Lower lobe of right lung (tissue), 2 donors: ENCODE data around the gene LYPD6B. TPM values are rescaled to one million over a fixed set of nuclear protein-coding genes. Genes with fewer than 3 reads are reported as not detected.

ENCODE experiments used
- ATAC-seq, 2 donors: fragments of 200-7000 bp; cut with Tn5 transposase; one replicate each; pipeline ENCODE4 v1.9.1; 2020 to 2022; ENCODE audit warnings: mild to moderate bottlenecking in 2 of 2, moderate library complexity in 2 of 2
- DNase-seq: peaks from one replicate; pipeline ENCODE4 v3.0.0-alpha.2; 2020
- H3K27ac ChIP-seq: fragments of 200-600 bp; one replicate; pipeline ENCODE4 v1.8.0; 2022
- H3K27me3 ChIP-seq: fragments of 200-600 bp; one replicate; pipeline ENCODE4 v1.8.0; 2022; ENCODE audit warnings: low read depth
- H3K36me3 ChIP-seq: fragments of 200-600 bp; one replicate; pipeline ENCODE4 v1.8.0; 2022; ENCODE audit warnings: mild to moderate bottlenecking
- H3K4me1 ChIP-seq: fragments of 200-600 bp; one replicate; pipeline ENCODE4 v1.8.0; 2022
- H3K4me3 ChIP-seq: fragments of 200-600 bp; one replicate; pipeline ENCODE4 v1.8.0; 2022; ENCODE audit warnings: mild to moderate bottlenecking
- H3K9me3 ChIP-seq: fragments of 200-600 bp; one replicate; pipeline ENCODE4 v1.8.0; 2022
- intact Hi-C: fragments of 100-400 bp; cut with DNase I; formaldehyde crosslinking; loops from one replicate; pipeline ENCODE4 v1.11.0; 2022
- total RNA-seq: library from RNA; stranded (reverse); fragmentation: NEBNext Ultra II Directional; extraction: Animal tissue kit (Norgen Biotek cat#: 25700); gene quantifications from one replicate; pipeline ENCODE4 v1.2.1, GENCODE V29; 2021
- TF ChIP-seq, protein P1 (sequence below): fragments of 200-600 bp; IDR thresholded peaks from one replicate; pipeline ENCODE4 v1.8.0; 2022; ENCODE audit warnings: antibody characterized with exemption, mild to moderate bottlenecking
- donor health status: DM: no; HTN: yes; CAD: no; lungs with severe emphysema.

The LYPD6B gene
- total RNA-seq, 1 donor from 2014 or later: 2.0 TPM

DNA sequence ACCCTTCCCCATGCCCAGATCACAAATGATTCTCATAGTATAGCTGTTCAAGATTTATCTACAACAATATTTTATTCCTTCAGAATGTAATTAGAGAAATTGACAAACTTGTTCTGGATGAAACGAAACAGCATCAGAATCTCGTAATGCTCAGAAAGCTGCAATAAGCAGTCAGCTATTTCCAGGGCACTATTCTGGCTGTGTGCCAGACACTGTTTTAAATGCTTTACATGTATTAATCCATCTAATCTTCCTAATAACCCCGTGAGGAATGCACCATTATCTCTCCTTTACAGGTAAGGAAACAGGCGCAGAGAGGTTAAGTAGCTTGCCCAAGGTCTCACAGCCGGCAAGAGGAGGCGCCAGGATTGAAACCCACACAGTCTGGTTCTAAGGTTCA is 10.1 kb upstream of the LYPD6B start:
- intact Hi-C loops: no loop called here
- H3K27me3 ChIP-seq: peaks cover 6% of the 10 kb centered on the region
- no peak overlapping the region for H3K4me3 ChIP-seq
- H3K36me3 ChIP-seq: no peaks in the 10 kb centered on the region
- H3K9me3 ChIP-seq: no peaks in the 10 kb centered on the region
- ATAC-seq (no peak), DNase-seq (no peak)
- no peaks in the 10 kb centered on the region for H3K4me1 ChIP-seq
- TF ChIP-seq, protein P1, sequence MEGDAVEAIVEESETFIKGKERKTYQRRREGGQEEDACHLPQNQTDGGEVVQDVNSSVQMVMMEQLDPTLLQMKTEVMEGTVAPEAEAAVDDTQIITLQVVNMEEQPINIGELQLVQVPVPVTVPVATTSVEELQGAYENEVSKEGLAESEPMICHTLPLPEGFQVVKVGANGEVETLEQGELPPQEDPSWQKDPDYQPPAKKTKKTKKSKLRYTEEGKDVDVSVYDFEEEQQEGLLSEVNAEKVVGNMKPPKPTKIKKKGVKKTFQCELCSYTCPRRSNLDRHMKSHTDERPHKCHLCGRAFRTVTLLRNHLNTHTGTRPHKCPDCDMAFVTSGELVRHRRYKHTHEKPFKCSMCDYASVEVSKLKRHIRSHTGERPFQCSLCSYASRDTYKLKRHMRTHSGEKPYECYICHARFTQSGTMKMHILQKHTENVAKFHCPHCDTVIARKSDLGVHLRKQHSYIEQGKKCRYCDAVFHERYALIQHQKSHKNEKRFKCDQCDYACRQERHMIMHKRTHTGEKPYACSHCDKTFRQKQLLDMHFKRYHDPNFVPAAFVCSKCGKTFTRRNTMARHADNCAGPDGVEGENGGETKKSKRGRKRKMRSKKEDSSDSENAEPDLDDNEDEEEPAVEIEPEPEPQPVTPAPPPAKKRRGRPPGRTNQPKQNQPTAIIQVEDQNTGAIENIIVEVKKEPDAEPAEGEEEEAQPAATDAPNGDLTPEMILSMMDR: no peak
- H3K27ac ChIP-seq: no peak overlapping the region

DNA sequence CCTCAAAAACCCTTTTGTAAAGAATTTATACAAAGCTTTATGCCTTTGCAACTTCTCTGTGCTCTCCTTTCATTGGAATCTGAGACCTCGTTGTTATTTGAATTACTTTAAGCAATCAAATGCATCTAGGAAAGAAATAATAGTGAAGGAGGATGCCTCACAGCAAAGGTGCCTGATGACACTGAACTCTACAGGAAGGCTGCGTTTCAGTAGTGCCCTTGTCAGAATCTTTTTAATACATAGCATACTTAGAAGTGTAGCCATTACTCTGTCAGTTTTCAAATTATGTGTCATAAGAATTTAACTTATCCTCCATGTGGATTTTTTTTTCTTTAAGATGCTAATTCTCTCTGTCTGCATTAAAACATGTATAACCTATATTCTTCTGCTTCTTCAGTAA is 9.6 kb upstream of the LYPD6B start:
- H3K27me3 ChIP-seq: peaks cover 6% of the 10 kb centered on the region
- no peak overlapping the region for H3K4me3 ChIP-seq
- TF ChIP-seq, protein P1: no peak
- no peaks in the 10 kb centered on the region for H3K36me3 ChIP-seq
- DNase-seq (no peak), ATAC-seq (no peak)
- intact Hi-C loops: no loop called here
- H3K27ac ChIP-seq: no peak overlapping the region
- no peaks in the 10 kb centered on the region for H3K9me3 ChIP-seq
- H3K4me1 ChIP-seq: no peaks in the 10 kb centered on the region

DNA sequence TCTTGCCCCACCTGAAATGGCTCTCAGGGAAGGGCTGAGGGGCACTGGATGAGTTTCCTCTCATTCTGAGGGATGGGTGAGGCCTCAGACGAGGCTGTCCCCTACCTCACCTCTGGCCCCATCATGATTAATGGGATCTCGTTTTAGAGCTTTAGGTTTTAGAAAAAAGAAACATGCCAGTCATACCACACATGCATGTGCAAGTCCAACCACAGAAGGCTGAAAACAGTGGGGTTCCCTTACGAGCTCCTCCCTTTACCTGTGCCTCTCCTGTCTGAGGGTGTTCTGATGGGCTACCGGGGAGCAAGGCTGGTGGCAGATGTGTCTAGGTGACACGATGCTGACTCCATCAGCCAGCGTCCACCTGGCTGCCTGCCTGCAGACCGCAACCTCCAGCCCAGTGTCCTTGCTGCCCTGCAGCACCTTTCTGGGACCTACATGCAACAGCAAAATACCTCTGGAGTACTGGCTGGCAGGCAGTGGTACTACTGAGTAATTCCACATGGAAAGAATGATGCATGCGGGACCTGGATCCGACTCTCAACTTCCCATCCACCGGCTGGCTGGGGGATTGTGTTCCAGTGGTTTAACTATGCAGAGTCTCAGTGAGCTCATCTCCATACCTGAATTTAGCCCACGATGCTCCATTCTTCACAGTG is 9.1 kb upstream of the LYPD6B start:
- no peak for ATAC-seq

DNA sequence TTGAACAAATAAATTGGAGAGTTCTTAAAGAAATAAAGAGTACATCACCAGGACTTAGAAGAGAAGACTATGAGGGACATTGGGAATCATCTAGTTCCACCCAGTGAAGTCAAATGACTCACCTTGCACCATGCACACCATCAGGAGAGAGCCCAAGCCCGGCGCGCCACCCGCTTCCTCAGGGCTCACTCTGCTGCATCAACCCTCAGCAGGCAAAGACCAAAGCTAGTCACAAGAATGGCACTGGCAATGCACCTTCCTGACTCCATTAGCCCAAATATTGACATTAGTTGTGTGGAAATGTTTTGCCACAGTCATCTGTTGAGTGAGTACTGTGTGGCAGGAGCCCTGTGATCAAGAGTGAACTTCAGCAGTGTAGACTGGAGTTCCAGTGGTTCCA is 7.1 kb upstream of the LYPD6B start:
- no peak overlapping the region for H3K27ac ChIP-seq
- no peaks in the 10 kb centered on the region for H3K36me3 ChIP-seq
- TF ChIP-seq, protein P1: no peak
- intact Hi-C loops: no loop called here
- no peaks in the 10 kb centered on the region for H3K4me1 ChIP-seq
- ATAC-seq (no peak), DNase-seq (no peak)
- peaks cover 13% of the 10 kb centered on the region for H3K27me3 ChIP-seq
- no peak overlapping the region for H3K4me3 ChIP-seq
- no peaks in the 10 kb centered on the region for H3K9me3 ChIP-seq

More for the DNA sequence above, 9.1 kb upstream of the LYPD6B start:
- intact Hi-C loops: no loop called here
- Histone ChIP-seq H3K9me3 (no peaks in the 10 kb centered on the region), H3K4me3 (no peak overlapping the region), H3K27ac (no peak overlapping the region), H3K27me3 (peaks cover 6% of the 10 kb centered on the region), H3K4me1 (no peaks in the 10 kb centered on the region), H3K36me3 (no peaks in the 10 kb centered on the region)
- no peak for DNase-seq
- TF ChIP-seq, protein P1: no peak

DNA sequence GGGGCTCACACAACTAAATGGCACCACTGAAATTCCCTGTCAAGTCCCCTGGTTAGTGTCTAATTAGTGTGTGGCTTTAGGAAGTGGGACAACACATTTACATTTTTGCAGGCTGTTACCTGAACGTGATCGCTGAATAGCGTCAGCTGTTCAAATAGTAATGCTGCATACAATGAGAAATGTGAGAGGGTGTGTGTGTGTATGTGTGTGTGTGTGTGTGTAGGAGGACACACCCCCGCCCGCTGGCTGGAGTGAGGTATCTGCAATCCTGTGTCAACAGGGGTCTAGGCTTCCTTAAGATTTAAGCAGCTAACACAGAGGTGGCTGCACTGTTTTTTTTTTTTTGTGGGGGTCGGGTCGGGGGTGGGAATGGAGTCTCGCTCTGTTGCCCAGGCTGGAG is 4.8 kb upstream of the LYPD6B start:
- no peaks in the 10 kb centered on the region for H3K9me3 ChIP-seq
- DNase-seq (no peak), ATAC-seq (no peak)
- intact Hi-C loops: no loop called here
- H3K27ac ChIP-seq: no peak overlapping the region
- H3K4me1 ChIP-seq: no peaks in the 10 kb centered on the region
- peaks cover 32% of the 10 kb centered on the region for H3K27me3 ChIP-seq
- no peaks in the 10 kb centered on the region for H3K36me3 ChIP-seq
- TF ChIP-seq, protein P1: no peak
- H3K4me3 ChIP-seq: no peak overlapping the region
